ENCODE measurements around the gene PTPRG. TPM values are rescaled to one million over a fixed set of nuclear protein-coding genes. Genes with fewer than 3 reads are reported as not detected.

Gene PTPRG
- total RNA-seq, 1 donor from 2014 or later = 77.2 TPM

GRCh38 chr3:61793521-61793920, 232.2 kb downstream of the PTPRG start:
- Mint-ChIP-seq H3K27ac (no peak overlapping the region), H3K27me3 (peaks cover 14% of the 10 kb centered on the region), H3K4me1 (ENCODE audit: unreplicated experiment) (peaks cover 29% of the 10 kb centered on the region), H3K4me3 (no peak overlapping the region), H3K9me3 (no peaks in the 10 kb centered on the region), H3K36me3 (peaks cover 4% of the 10 kb centered on the region)
- TF ChIP-seq CTCF (conservative IDR thresholded peaks at IDR 0.05) = no peak
- no peak for DNase-seq (ENCODE audit: extremely low spot score, unreplicated experiment)

GRCh38 chr3:61794341-61794740, 233.0 kb downstream of the PTPRG start:
- no peak overlapping the region for H3K27ac Mint-ChIP-seq
- H3K36me3 Mint-ChIP-seq = peaks cover 4% of the 10 kb centered on the region
- H3K9me3 Mint-ChIP-seq = no peaks in the 10 kb centered on the region
- peaks cover 14% of the 10 kb centered on the region for H3K27me3 Mint-ChIP-seq
- H3K4me1 Mint-ChIP-seq (ENCODE audit: unreplicated experiment) = peaks cover 29% of the 10 kb centered on the region
- no peak overlapping the region for H3K4me3 Mint-ChIP-seq
- TF ChIP-seq CTCF (conservative IDR thresholded peaks at IDR 0.05) = no peak
- no peak for DNase-seq (ENCODE audit: extremely low spot score, unreplicated experiment)

DNA sequence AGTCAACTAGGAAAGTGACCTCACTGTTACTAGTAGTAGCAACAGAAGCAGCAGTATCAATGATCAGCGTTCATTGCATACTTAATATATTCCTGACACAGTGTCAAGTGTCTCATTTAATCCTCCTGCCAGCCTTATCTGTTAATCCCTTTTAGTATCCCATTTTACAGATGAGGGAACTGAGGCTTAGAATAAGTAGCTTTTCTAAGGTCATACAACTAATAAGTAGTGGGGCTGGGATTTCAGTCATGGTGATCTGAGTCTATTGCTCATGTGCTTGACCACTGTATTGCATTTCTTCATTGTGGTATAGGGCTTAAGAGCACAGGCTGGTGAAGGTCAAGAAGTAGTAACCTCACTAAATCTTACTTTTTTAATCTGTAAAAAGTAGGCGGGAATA, 233.6 kb downstream of the PTPRG start:
- Mint-ChIP-seq H3K27ac (no peak overlapping the region), H3K36me3 (peaks cover under 1% of the 10 kb centered on the region), H3K4me3 (no peak overlapping the region), H3K27me3 (peaks cover 15% of the 10 kb centered on the region), H3K4me1 (ENCODE audit: unreplicated experiment) (peaks cover 25% of the 10 kb centered on the region), H3K9me3 (no peaks in the 10 kb centered on the region)
- DNase-seq (ENCODE audit: extremely low spot score, unreplicated experiment) = no peak
- TF ChIP-seq CTCF (conservative IDR thresholded peaks at IDR 0.05) = no peak

- Mint-ChIP-seq H3K27me3 (peaks cover 16% of the 10 kb centered on the region), H3K4me1 (ENCODE audit: unreplicated experiment) (peaks cover 21% of the 10 kb centered on the region), H3K36me3 (peaks cover 5% of the 10 kb centered on the region), H3K9me3 (no peaks in the 10 kb centered on the region), H3K27ac (no peak overlapping the region), H3K4me3 (no peak overlapping the region)
- TF ChIP-seq CTCF (conservative IDR thresholded peaks at IDR 0.05) = no peak
- no peak for DNase-seq (ENCODE audit: extremely low spot score, unreplicated experiment)
Observed at GRCh38 chr3:61796088-61796680, 234.8 kb downstream of the PTPRG start.

- H3K4me3 Mint-ChIP-seq = no peak overlapping the region
- H3K27me3 Mint-ChIP-seq = peaks cover 16% of the 10 kb centered on the region
- H3K36me3 Mint-ChIP-seq = peaks cover 5% of the 10 kb centered on the region
Observed at GRCh38 chr3:61796911-61797310, 235.5 kb downstream of the PTPRG start.

More at GRCh38 chr3:61796911-61797310, 235.5 kb downstream of the PTPRG start:
- H3K9me3 Mint-ChIP-seq = no peaks in the 10 kb centered on the region
- TF ChIP-seq CTCF (conservative IDR thresholded peaks at IDR 0.05) = no peak
- H3K27ac Mint-ChIP-seq = no peak overlapping the region
- DNase-seq (ENCODE audit: extremely low spot score, unreplicated experiment) = no peak
- peaks cover 18% of the 10 kb centered on the region for H3K4me1 Mint-ChIP-seq (ENCODE audit: unreplicated experiment)

Data from type B pancreatic cell (in vitro differentiated cells).